Upper lobe of right lung (tissue), 1 donor: ENCODE data around the gene CMIP. TPM values are rescaled to one million over a fixed set of nuclear protein-coding genes. Genes with fewer than 3 reads are reported as not detected.
A peak's percentile ranks its signal among the peaks of the same experiment; 100 is the strongest.

ENCODE experiments used
- ATAC-seq: fragments of 200-7000 bp; cut with Tn5 transposase; one replicate; pipeline ENCODE4 v1.9.1; 2020; ENCODE audit warnings: mild to moderate bottlenecking, moderate library complexity
- DNase-seq: peaks from one replicate; pipeline ENCODE4 v3.0.0-alpha.2; 2020
- H3K27ac ChIP-seq: fragments of 200-600 bp; one replicate; pipeline ENCODE4 v1.8.0; 2022
- H3K27me3 ChIP-seq: fragments of 200-600 bp; one replicate; pipeline ENCODE4 v1.8.0; 2022; ENCODE audit warnings: mild to moderate bottlenecking
- H3K36me3 ChIP-seq: fragments of 200-600 bp; one replicate; pipeline ENCODE4 v1.8.0; 2022
- H3K4me1 ChIP-seq: fragments of 200-600 bp; one replicate; pipeline ENCODE4 v1.8.0; 2022
- H3K4me3 ChIP-seq: fragments of 200-600 bp; one replicate; pipeline ENCODE4 v1.8.0; 2022; ENCODE audit warnings: mild to moderate bottlenecking
- H3K9me3 ChIP-seq: fragments of 200-600 bp; one replicate; pipeline ENCODE4 v1.8.0; 2022
- CTCF ChIP-seq: fragments of 200-600 bp; IDR thresholded peaks from one replicate; pipeline ENCODE4 v1.8.0; 2022; ENCODE audit warnings: antibody characterized with exemption
- intact Hi-C: fragments of 100-400 bp; cut with DNase I; formaldehyde crosslinking; loops from one replicate; pipeline ENCODE4 v1.11.0; 2022
- total RNA-seq: library from RNA; stranded (reverse); fragmentation: NEBNext Ultra II Directional; extraction: Animal tissue kit (Norgen Biotek cat#: 25700); gene quantifications from one replicate; pipeline ENCODE4 v1.2.1, GENCODE V29; 2021
- donor health status: DM: no; HTN: yes; CAD: no; lungs with severe emphysema.

The CMIP gene
- total RNA-seq, 1 donor from 2014 or later = 73.8 TPM

GRCh38 chr16:81481207-81481821 is 36.7 kb downstream of the CMIP start:
- intact Hi-C loops = no loop called here
- TF ChIP-seq CTCF = no peak
- H3K27me3 ChIP-seq = no peaks in the 10 kb centered on the region
- ATAC-seq (peak; percentile 87), DNase-seq (peak; percentile 83)
- H3K4me3 ChIP-seq = no peak overlapping the region
- H3K4me1 ChIP-seq = peaks cover 89% of the 10 kb centered on the region
- no peaks in the 10 kb centered on the region for H3K9me3 ChIP-seq
- no peaks in the 10 kb centered on the region for H3K36me3 ChIP-seq
- peak overlapping the region; percentile 60 for H3K27ac ChIP-seq

- intact Hi-C loops = no loop called here
These were observed 37.9 kb downstream of the CMIP start for GRCh38 chr16:81482329-81483063.

GRCh38 chr16:81483064-81483969 is 38.7 kb downstream of the CMIP start:
- no peak overlapping the region for H3K4me3 ChIP-seq
- DNase-seq (no peak), ATAC-seq (no peak)
- no peak for TF ChIP-seq CTCF
- H3K27ac ChIP-seq = no peak overlapping the region
- H3K36me3 ChIP-seq = no peaks in the 10 kb centered on the region
- intact Hi-C loops = no loop called here
- H3K4me1 ChIP-seq = peaks cover 88% of the 10 kb centered on the region
- no peaks in the 10 kb centered on the region for H3K9me3 ChIP-seq
- no peaks in the 10 kb centered on the region for H3K27me3 ChIP-seq

More at GRCh38 chr16:81482329-81483063, 37.9 kb downstream of the CMIP start:
- no peaks in the 10 kb centered on the region for H3K9me3 ChIP-seq
- DNase-seq (no peak), ATAC-seq (no peak)
- H3K27me3 ChIP-seq = no peaks in the 10 kb centered on the region
- no peaks in the 10 kb centered on the region for H3K36me3 ChIP-seq
- TF ChIP-seq CTCF = no peak
- H3K27ac ChIP-seq = no peak overlapping the region
- peaks cover 88% of the 10 kb centered on the region for H3K4me1 ChIP-seq
- H3K4me3 ChIP-seq = no peak overlapping the region

- no peak overlapping the region for H3K4me3 ChIP-seq
- DNase-seq (no peak), ATAC-seq (no peak)
- H3K36me3 ChIP-seq = no peaks in the 10 kb centered on the region
- TF ChIP-seq CTCF = no peak
- no peaks in the 10 kb centered on the region for H3K9me3 ChIP-seq
- intact Hi-C loops = no loop called here
- H3K4me1 ChIP-seq = peaks cover 86% of the 10 kb centered on the region
- no peaks in the 10 kb centered on the region for H3K27me3 ChIP-seq
- no peak overlapping the region for H3K27ac ChIP-seq
These were observed 39.5 kb downstream of the CMIP start for GRCh38 chr16:81483970-81484595.

GRCh38 chr16:81484908-81485624 is 40.5 kb downstream of the CMIP start:
- no peaks in the 10 kb centered on the region for H3K27me3 ChIP-seq
- ATAC-seq (no peak), DNase-seq (no peak)
- no peak for TF ChIP-seq CTCF
- H3K36me3 ChIP-seq = no peaks in the 10 kb centered on the region
- peaks cover 88% of the 10 kb centered on the region for H3K4me1 ChIP-seq
- no peak overlapping the region for H3K4me3 ChIP-seq
- intact Hi-C loops = no loop called here
- no peak overlapping the region for H3K27ac ChIP-seq
- H3K9me3 ChIP-seq = no peaks in the 10 kb centered on the region
